ENCODE data around the gene ARHGEF3.

DNA sequence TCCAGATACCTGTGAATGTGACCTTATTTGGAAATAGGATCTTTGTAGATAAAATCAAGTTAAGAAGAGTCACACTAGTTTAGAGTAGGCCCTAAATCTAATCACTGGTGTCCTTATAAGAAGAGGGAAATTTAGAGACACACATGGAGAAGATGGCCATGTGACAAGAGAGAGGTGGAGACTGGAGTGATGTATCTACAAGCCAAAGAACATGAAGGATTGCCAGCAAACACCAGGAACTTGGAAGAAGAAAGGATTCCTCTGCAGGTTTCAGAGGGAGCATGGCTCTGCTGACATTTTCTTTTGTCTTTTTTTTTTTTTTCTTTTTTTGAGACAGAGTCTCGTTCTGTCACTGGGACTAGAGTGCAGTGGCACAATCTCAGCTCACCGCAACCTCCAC is 20.8 kb downstream of the ARHGEF3 start:
- TF ChIP-seq, protein P1, sequence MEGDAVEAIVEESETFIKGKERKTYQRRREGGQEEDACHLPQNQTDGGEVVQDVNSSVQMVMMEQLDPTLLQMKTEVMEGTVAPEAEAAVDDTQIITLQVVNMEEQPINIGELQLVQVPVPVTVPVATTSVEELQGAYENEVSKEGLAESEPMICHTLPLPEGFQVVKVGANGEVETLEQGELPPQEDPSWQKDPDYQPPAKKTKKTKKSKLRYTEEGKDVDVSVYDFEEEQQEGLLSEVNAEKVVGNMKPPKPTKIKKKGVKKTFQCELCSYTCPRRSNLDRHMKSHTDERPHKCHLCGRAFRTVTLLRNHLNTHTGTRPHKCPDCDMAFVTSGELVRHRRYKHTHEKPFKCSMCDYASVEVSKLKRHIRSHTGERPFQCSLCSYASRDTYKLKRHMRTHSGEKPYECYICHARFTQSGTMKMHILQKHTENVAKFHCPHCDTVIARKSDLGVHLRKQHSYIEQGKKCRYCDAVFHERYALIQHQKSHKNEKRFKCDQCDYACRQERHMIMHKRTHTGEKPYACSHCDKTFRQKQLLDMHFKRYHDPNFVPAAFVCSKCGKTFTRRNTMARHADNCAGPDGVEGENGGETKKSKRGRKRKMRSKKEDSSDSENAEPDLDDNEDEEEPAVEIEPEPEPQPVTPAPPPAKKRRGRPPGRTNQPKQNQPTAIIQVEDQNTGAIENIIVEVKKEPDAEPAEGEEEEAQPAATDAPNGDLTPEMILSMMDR (IDR thresholded peaks at IDR 0.05), result no peak
- TF ChIP-seq ZFX (IDR thresholded peaks at IDR 0.05; ENCODE audit: borderline replicate concordance), result no peak
